ENCODE data around the gene MMP13.
A peak's percentile ranks its signal among the peaks of the same experiment; 100 is the strongest.

MMP13 gene

GRCh38 chr11:102950622-102951081, 4.9 kb downstream of the MMP13 start:
- Histone ChIP-seq H3K4me3 (ENCODE audit: low read depth, low read length) (no peak overlapping the region), H3K9me3 (no peaks in the 10 kb centered on the region), H3K4me1 (no peaks in the 10 kb centered on the region), H3K27me3 (peaks cover 12% of the 10 kb centered on the region), H3K36me3 (no peaks in the 10 kb centered on the region)
- TF ChIP-seq, protein P1, sequence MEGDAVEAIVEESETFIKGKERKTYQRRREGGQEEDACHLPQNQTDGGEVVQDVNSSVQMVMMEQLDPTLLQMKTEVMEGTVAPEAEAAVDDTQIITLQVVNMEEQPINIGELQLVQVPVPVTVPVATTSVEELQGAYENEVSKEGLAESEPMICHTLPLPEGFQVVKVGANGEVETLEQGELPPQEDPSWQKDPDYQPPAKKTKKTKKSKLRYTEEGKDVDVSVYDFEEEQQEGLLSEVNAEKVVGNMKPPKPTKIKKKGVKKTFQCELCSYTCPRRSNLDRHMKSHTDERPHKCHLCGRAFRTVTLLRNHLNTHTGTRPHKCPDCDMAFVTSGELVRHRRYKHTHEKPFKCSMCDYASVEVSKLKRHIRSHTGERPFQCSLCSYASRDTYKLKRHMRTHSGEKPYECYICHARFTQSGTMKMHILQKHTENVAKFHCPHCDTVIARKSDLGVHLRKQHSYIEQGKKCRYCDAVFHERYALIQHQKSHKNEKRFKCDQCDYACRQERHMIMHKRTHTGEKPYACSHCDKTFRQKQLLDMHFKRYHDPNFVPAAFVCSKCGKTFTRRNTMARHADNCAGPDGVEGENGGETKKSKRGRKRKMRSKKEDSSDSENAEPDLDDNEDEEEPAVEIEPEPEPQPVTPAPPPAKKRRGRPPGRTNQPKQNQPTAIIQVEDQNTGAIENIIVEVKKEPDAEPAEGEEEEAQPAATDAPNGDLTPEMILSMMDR (IDR thresholded peaks at IDR 0.05; ENCODE audit: low read depth, low read length) = no peak
- DNase-seq = no peak

DNA sequence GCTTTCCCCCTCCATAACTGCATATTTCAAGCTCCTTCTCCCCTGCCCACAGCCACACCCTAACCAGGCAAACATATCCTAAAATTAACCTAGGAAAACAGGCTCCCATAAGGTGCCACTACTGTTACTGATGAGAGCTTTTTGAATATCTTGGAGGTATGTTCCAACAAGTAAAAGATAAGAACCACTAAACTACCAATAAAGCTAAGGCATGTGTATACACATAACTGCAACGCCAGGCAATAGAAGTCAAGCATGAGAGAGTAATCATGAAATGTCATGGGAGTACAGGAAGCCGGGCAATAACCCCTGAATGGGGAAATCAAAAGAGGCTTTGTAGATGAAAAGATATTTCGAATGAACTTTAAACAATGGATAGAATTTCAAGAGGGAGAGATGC, 9.3 kb downstream of the MMP13 start:
- peaks cover 8% of the 10 kb centered on the region for H3K27me3 ChIP-seq

GRCh38 chr11:102940714-102941588, 14.6 kb downstream of the MMP13 start:
- Histone ChIP-seq H3K36me3 (no peaks in the 10 kb centered on the region), H3K4me1 (no peaks in the 10 kb centered on the region), H3K27me3 (no peaks in the 10 kb centered on the region), H3K4me3 (ENCODE audit: low read depth, low read length) (no peak overlapping the region), H3K9me3 (no peaks in the 10 kb centered on the region)
- peak; percentile 38 for DNase-seq
- TF ChIP-seq, protein P1 (IDR thresholded peaks at IDR 0.05; ENCODE audit: low read depth, low read length) = peak; percentile 87

More for the DNA sequence above, 9.3 kb downstream of the MMP13 start:
- no peaks in the 10 kb centered on the region for H3K36me3 ChIP-seq
- no peaks in the 10 kb centered on the region for H3K9me3 ChIP-seq
- DNase-seq = no peak
- H3K4me3 ChIP-seq (ENCODE audit: low read depth, low read length) = no peak overlapping the region
- TF ChIP-seq, protein P1 (IDR thresholded peaks at IDR 0.05; ENCODE audit: low read depth, low read length) = no peak
- no peaks in the 10 kb centered on the region for H3K4me1 ChIP-seq

DNA sequence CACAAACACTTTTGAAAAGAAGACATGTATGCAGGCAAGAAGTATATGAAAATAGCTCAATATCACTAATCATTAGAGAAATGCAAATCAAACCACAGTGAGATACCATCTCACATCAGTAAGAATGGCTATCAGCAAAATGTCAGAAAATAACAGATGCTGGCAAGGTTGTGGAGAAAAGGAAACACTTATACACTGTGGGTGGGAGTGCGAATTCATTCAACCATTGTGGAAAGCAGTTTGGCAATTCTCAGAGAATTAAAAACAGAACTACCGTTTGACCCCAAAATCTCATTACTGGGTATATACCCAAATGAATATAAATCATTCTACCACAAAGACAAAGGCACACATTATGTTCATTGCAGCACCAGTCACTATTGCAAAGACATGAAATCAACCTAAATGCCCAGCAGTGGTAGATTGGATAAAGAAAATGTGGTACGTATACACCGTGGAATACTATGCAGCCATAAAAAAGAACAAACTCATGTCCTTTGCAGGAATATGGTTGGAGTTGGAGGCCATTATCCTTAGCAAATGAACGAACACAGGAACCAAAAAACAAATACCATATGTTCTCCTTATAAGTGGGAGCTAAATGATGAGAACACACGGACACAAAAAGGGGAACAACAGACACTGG, 18.5 kb downstream of the MMP13 start:
- DNase-seq = no peak
- no peaks in the 10 kb centered on the region for H3K9me3 ChIP-seq
- no peak overlapping the region for H3K4me3 ChIP-seq (ENCODE audit: low read depth, low read length)
- H3K36me3 ChIP-seq = no peaks in the 10 kb centered on the region
- TF ChIP-seq, protein P1 (IDR thresholded peaks at IDR 0.05; ENCODE audit: low read depth, low read length) = no peak
- H3K4me1 ChIP-seq = no peaks in the 10 kb centered on the region
- H3K27me3 ChIP-seq = no peaks in the 10 kb centered on the region

GRCh38 chr11:102935514-102935913, 20.0 kb downstream of the MMP13 start:
- Histone ChIP-seq H3K36me3 (no peaks in the 10 kb centered on the region), H3K4me3 (ENCODE audit: low read depth, low read length) (no peak overlapping the region), H3K27me3 (no peaks in the 10 kb centered on the region), H3K9me3 (no peaks in the 10 kb centered on the region), H3K4me1 (no peaks in the 10 kb centered on the region)
- TF ChIP-seq, protein P1 (IDR thresholded peaks at IDR 0.05; ENCODE audit: low read depth, low read length) = peak; percentile 25; the same call in 1 of the 2 replicates
- DNase-seq = no peak

- TF ChIP-seq, protein P1 (IDR thresholded peaks at IDR 0.05; ENCODE audit: low read depth, low read length) = no peak
- H3K9me3 ChIP-seq = no peaks in the 10 kb centered on the region
- H3K36me3 ChIP-seq = no peaks in the 10 kb centered on the region
- no peak overlapping the region for H3K4me3 ChIP-seq (ENCODE audit: low read depth, low read length)
- no peak for DNase-seq
- H3K4me1 ChIP-seq = no peaks in the 10 kb centered on the region
- H3K27me3 ChIP-seq = no peaks in the 10 kb centered on the region
Measured at GRCh38 chr11:102934735-102935134, 20.8 kb downstream of the MMP13 start.
